ENCODE measurements around the gene EDEM3. TPM values are rescaled to one million over a fixed set of nuclear protein-coding genes. Genes with fewer than 3 reads are reported as not detected.

The EDEM3 gene
- total and polyA plus RNA-seq, 9 of the 15 experiments (the other 6 are each of a cell fraction or from before 2014, with no cell fraction given) = 15.8 to 46.6 (median 28.0) TPM

DNA sequence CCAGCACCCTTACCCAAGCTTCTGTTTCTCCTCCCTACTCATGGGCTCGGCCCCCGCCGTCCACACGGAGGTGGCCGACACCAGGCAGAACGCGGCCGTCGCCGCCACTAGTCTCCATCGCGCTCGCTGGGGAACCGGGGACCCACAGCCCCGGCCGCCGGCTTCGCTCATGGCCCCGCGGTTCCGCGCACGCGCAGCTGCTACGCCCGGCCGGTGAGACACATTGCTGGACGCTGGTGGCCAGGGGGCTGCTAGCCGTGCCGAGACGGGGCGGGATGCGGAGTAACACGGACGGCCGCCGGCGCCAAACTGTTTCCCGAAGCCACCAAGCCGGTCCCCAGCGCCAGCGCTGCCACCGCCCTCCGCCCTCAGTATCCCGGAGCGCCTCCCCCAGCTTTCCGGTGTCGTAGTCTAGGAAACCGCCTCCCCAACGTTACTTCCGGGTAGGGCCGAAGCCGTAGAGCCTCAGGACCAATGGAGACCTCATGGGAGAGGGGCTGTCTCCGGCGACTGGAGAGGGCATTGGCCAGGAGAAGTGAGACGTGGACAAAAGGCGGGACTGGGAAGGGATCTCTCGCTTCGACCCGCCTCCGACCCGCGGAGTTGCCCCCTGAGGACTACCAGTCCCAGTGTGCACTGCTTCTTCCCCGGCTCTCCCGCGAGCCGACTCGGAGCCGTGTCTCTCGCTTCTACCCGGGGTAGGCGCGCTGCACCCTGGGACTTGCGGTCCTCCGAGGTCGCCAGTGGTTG lies at the start of gene EDEM3 (continued):
- peak; percentile 98 for TF ChIP-seq CREB3L1 (IDR thresholded peaks at IDR 0.05; ENCODE audit: borderline replicate concordance, low read depth)
- TF ChIP-seq IFI16 (CRISPR knock-in tag; IDR thresholded peaks at IDR 0.05) = no peak
- TF ChIP-seq CREB1 (IDR thresholded peaks at IDR 0.05) = peak; percentile 88
- TF ChIP-seq CREB1 (CRISPR knock-in tag; IDR thresholded peaks at IDR 0.05) = peak; percentile 89
- TF ChIP-seq HMG20B (CRISPR knock-in tag; IDR thresholded peaks at IDR 0.05) = no peak
- peak; percentile 84 for TF ChIP-seq SP2 (IDR thresholded peaks at IDR 0.05; ENCODE audit: extremely low read depth, low read depth, low read length, poor library complexity, severe bottlenecking)
- TF ChIP-seq HMGN3 (IDR thresholded peaks at IDR 0.05; ENCODE audit: borderline replicate concordance, extremely low read depth, insufficient read length, low read depth, low read length) = peak; percentile 30
- TF ChIP-seq MXI1 (IDR thresholded peaks at IDR 0.05; ENCODE audit: low read depth, low read length) = peak; percentile 72
- peak; percentile 38; the same call in 1 of the 2 replicates for TF ChIP-seq ARID4B (CRISPR knock-in tag; IDR thresholded peaks at IDR 0.05)
- 0 out of 2 replicates have a peak, but pooled peaks have one; percentile 41 for TF ChIP-seq RBM34 (IDR thresholded peaks at IDR 0.05; ENCODE audit: borderline replicate concordance, insufficient read depth, low read length)
- TF ChIP-seq KAT7 (CRISPR knock-in tag; IDR thresholded peaks at IDR 0.05; ENCODE audit: borderline replicate concordance) = no peak; the same call in 1 of the 2 replicates
- TF ChIP-seq MYC (IDR thresholded peaks at IDR 0.05; ENCODE audit: low read depth, low read length) = peak; percentile 75; the same call in 1 of the 2 replicates
- TF ChIP-seq MYC (CRISPR knock-in tag; IDR thresholded peaks at IDR 0.05; ENCODE audit: borderline replicate concordance, low read depth) = no peak
- peak; percentile 41; the same call in 1 of the 2 replicates for TF ChIP-seq MAX (CRISPR knock-in tag; IDR thresholded peaks at IDR 0.05)
- peak in 1 of 2 experiments; percentile 45; a peak in 2 of 4 replicates for TF ChIP-seq CSDE1 (IDR thresholded peaks at IDR 0.05)
- peak; percentile 58; the same call in 1 of the 2 replicates for TF ChIP-seq ZNF24 (IDR thresholded peaks at IDR 0.05)
- TF ChIP-seq, protein P1, sequence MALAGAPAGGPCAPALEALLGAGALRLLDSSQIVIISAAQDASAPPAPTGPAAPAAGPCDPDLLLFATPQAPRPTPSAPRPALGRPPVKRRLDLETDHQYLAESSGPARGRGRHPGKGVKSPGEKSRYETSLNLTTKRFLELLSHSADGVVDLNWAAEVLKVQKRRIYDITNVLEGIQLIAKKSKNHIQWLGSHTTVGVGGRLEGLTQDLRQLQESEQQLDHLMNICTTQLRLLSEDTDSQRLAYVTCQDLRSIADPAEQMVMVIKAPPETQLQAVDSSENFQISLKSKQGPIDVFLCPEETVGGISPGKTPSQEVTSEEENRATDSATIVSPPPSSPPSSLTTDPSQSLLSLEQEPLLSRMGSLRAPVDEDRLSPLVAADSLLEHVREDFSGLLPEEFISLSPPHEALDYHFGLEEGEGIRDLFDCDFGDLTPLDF (CRISPR knock-in tag; IDR thresholded peaks at IDR 0.05) = 0 out of 2 replicates have a peak, but pooled peaks have one; percentile 35
- peak; percentile 93 for TF ChIP-seq CXXC5 (CRISPR knock-in tag; IDR thresholded peaks at IDR 0.05)
- TF ChIP-seq MBD2 (IDR thresholded peaks at IDR 0.05; ENCODE audit: borderline replicate concordance, low read depth) = peak; percentile 97
- TF ChIP-seq CHD1 (IDR thresholded peaks at IDR 0.05; ENCODE audit: low read length) = peak; percentile 28

Measured in K562 (cell line).